NAMALWA (cell line): ENCODE measurements around the gene EIF5A.

ENCODE experiments used
- DNase-seq: peaks from one replicate; pipeline ENCODE4 v3.0.0-alpha.2; 2015; ENCODE audit warnings: low spot score

EIF5A gene

GRCh38 chr17:7356756-7357155 is 49.3 kb downstream of the EIF5A start:
- DNase-seq = no peak

GRCh38 chr17:7357381-7357780 is 50.0 kb downstream of the EIF5A start:
- DNase-seq = no peak

- no peak for DNase-seq
These were observed 54.5 kb downstream of the EIF5A start for GRCh38 chr17:7361906-7362305.
